ENCODE measurements around the gene PCDH19.
A peak's percentile ranks its signal among the peaks of the same experiment; 100 is the strongest.

Gene PCDH19

DNA sequence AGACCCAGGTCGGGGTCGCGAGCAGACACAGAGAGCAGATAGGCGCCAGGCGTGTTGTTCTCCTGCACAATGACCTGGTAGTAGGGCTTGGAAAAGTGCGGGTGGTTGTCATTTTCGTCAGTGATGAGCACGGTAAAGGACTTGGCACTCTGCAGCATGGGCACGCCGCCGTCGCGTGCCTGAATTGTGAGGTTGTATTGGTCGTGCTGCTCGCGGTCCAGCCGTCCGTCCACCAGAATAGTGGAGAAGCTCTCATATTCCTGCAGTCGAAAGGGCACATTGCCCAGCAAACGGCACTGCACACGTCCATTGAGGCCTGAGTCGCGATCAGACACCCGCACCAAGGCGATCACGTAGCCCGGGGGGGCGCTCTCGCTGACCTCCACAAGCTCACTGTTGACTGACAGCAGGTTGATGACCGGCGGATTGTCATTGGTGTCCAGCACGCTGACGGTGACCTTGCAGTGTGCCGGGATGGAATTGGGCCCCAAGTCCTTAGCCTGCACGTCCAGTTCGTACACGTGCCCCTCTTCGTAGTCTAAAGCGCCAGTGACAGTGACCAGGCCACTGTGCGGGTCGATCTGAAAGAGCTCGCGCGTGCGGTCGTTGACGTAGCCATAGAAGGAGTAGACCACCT, 2.8 kb downstream of the PCDH19 start:
- DNase-seq (ENCODE audit: low spot score): no peak

- DNase-seq (ENCODE audit: low spot score): no peak
Observed at GRCh38 chrX:100405424-100405823, 4.6 kb downstream of the PCDH19 start.

- no peak for DNase-seq (ENCODE audit: low spot score)
Observed at GRCh38 chrX:100404851-100405250, 5.2 kb downstream of the PCDH19 start.

- no peak for DNase-seq (ENCODE audit: low spot score)
Observed at GRCh38 chrX:100395781-100396180, 14.3 kb downstream of the PCDH19 start.

DNA sequence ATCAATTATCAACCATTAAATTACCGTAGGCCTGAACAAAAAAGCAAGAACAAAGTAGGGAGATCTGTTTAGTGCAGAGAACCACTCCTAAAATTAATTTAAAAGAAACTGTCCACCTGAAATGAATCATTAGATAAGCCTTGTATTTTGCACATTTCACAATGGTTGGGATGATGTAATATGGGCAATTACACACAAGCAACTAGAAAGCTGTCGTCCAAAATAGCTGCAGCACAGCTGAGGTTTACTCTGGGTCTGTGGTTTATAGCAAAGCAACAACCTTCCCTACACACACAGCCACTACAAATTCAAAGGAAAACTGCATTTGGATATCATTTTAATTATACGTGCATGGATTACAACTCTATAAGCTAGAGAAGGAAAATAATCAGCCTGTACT, 28.5 kb downstream of the PCDH19 start:
- no peak for DNase-seq (ENCODE audit: low spot score)

GRCh38 chrX:100379388-100379986, 30.6 kb downstream of the PCDH19 start:
- peak; percentile 33 for DNase-seq (ENCODE audit: low spot score)

GRCh38 chrX:100377826-100378225, 32.2 kb downstream of the PCDH19 start:
- DNase-seq (ENCODE audit: low spot score): no peak

- no peak for DNase-seq (ENCODE audit: low spot score)
Observed at GRCh38 chrX:100376576-100376975, 33.5 kb downstream of the PCDH19 start.

GRCh38 chrX:100373673-100374072, 36.4 kb downstream of the PCDH19 start:
- no peak for DNase-seq (ENCODE audit: low spot score)

GRCh38 chrX:100368167-100368566, 41.9 kb downstream of the PCDH19 start:
- DNase-seq (ENCODE audit: low spot score): peak; percentile 3

DNA sequence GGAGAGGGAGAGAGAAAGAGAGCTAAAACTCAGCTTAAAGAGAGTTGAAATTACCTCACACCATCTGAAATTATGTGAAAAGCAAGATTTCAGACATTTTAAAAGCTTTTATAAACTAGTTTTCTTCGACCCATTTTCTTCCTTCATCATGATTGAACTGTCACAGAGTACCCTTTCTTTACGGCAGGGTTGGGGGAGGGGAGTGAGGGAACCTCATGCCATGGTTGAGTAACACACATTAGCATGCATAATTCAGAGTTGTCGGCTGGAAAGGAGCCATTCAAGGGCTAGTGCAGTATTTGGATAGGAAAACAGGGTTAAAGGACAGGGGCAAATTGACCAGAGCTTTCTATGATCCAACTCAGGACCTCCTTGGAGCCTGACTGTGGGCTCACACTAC, 46.2 kb downstream of the PCDH19 start:
- DNase-seq (ENCODE audit: low spot score): no peak

DNA sequence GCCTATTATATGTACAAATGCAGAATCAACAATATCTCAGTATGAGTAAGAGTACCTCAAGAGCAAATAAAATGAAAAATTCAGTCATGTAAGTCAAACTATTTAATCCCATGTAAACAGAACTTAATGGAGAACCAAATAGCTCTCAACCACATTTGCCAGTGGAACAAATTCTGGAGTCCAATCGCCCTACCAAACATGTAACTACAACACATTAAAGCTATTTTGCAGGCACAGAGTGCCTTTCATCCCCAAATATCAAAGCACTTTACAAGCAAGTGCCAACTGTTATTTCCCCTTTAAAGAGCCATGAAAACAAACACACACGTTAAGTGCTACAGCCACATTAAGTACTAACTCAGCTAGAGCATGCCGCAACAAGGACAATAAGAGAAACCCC, 51.3 kb downstream of the PCDH19 start:
- DNase-seq (ENCODE audit: low spot score): no peak

- DNase-seq (ENCODE audit: low spot score): no peak
Observed at GRCh38 chrX:100356351-100356896, 53.6 kb downstream of the PCDH19 start.

- no peak for DNase-seq (ENCODE audit: low spot score)
Observed at GRCh38 chrX:100355680-100356079, 54.4 kb downstream of the PCDH19 start.

GRCh38 chrX:100353326-100353725, 56.7 kb downstream of the PCDH19 start:
- DNase-seq (ENCODE audit: low spot score): no peak

GRCh38 chrX:100350704-100351489, 59.2 kb downstream of the PCDH19 start:
- DNase-seq (ENCODE audit: low spot score): no peak

DNA sequence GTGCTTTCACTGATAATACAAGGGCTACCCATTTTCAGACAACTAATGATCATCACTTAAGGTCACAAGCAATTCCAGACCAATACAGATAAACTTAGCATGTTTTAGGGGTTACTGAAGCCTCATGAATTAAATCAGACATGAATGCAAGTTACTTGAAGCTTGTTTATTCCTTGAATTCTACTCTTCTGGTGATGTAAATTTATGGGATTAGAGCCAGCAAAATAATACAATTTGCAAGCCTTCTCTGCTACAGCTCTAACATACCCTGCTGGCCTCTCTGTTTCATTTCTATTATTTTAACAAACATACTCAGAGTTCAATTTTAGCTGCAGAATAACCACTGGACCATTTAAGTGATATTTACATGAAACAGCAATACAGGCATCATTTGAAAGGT, 60.7 kb downstream of the PCDH19 start:
- no peak for DNase-seq (ENCODE audit: low spot score)

- no peak for DNase-seq (ENCODE audit: low spot score)
Observed at GRCh38 chrX:100341142-100341510, 68.9 kb downstream of the PCDH19 start.

- DNase-seq (ENCODE audit: low spot score): no peak
Observed at GRCh38 chrX:100340491-100341141, 69.5 kb downstream of the PCDH19 start.

DNA sequence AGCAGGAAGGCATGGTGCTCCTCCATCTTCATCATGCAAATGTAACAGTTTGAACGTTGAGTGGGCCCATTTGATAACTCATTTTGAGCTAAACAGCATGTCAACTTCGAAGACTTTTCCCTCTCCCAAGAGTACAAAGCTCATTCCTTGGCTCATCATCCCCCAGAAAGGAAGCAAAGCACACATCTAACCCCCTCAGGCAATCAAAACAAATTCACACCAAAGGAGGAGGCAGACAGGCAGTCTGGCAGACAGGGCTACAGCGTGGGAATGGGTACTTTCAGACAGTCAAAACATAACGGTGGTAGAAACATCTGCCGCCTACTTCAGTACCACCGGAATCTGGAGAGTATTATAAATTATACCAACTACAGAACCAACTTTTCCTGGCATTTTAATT, 81.7 kb downstream of the PCDH19 start:
- no peak for DNase-seq (ENCODE audit: low spot score)

DNA sequence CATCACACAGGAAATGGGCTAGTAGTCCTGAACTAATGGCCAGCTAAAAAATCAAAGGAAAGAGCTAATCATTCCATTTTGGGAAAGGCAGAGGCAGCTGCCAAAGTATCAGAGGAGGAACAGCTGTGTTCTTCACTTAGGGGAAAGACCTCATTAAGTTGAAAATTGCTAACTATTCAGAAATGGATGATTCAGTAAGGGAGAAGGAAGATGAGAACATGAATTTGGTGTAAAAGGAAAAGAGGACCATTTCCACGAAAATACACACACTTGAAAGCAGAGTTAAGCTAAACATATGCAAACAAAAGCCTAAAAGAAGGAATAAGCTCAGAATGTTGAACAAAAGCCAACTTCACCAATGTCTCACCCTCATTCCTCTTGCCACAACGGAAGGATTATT, 90.4 kb downstream of the PCDH19 start:
- DNase-seq (ENCODE audit: low spot score): no peak

- no peak for DNase-seq (ENCODE audit: low spot score)
Observed at GRCh38 chrX:100316987-100317386, 93.1 kb downstream of the PCDH19 start.

GRCh38 chrX:100315566-100315965, 94.5 kb downstream of the PCDH19 start:
- no peak for DNase-seq (ENCODE audit: low spot score)
